GM12801 (cell line): ENCODE results near the gene ZDHHC7.

Experiments
- TF ChIP-seq, protein P1 (sequence below): IDR thresholded peaks from one replicate; pipeline ENCODE4 v1.5.1; 2011; ENCODE audit warnings: control low read depth; ENCODE audit not compliant: insufficient read length; ENCODE audit errors: extremely low read depth

The ZDHHC7 gene

DNA sequence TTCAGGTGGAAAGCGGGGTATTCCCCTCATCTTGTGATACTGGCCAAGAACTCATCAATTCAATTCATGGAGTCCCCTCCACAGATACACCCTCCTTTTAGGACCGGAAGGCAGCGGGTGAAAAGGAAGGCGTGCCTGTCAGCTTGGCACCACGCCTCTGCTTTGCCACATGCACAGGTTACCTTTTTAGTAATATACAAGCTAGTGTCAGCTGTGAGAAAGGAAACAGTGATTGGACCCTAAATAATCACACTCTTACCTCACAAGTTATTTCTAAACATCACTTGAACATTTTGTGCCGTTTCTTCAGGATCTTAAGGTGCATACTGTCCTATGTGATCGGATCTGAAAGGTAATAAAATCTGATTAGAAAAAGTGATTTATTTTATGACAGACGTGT is 15.7 kb downstream of the ZDHHC7 start:
- TF ChIP-seq, protein P1, sequence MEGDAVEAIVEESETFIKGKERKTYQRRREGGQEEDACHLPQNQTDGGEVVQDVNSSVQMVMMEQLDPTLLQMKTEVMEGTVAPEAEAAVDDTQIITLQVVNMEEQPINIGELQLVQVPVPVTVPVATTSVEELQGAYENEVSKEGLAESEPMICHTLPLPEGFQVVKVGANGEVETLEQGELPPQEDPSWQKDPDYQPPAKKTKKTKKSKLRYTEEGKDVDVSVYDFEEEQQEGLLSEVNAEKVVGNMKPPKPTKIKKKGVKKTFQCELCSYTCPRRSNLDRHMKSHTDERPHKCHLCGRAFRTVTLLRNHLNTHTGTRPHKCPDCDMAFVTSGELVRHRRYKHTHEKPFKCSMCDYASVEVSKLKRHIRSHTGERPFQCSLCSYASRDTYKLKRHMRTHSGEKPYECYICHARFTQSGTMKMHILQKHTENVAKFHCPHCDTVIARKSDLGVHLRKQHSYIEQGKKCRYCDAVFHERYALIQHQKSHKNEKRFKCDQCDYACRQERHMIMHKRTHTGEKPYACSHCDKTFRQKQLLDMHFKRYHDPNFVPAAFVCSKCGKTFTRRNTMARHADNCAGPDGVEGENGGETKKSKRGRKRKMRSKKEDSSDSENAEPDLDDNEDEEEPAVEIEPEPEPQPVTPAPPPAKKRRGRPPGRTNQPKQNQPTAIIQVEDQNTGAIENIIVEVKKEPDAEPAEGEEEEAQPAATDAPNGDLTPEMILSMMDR, result no peak

DNA sequence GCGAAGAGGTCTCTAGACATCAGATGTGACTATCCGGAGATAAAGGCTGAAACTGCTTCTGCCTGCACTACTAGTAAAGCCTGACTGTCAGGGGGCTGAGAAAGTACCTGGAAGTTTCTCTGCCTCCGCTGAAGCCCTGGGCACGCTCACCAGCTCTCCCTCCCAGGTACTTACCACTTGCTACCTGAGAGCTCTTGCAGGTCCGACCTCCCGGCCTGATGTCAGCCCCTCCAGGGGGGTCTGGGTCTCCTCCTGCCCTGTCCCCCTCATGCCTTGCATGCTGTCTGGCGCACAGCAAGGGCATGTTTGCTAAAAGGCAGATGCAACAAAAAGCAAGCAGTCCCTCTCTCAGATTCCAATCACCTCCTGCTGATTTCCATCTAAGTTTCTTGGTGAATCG is 17.4 kb downstream of the ZDHHC7 start:
- TF ChIP-seq, protein P1, result no peak

GRCh38 chr16:84992717-84993075 is 18.6 kb downstream of the ZDHHC7 start:
- TF ChIP-seq, protein P1, result no peak

GRCh38 chr16:84990782-84991181 is 20.6 kb downstream of the ZDHHC7 start:
- TF ChIP-seq, protein P1, result no peak

GRCh38 chr16:84989749-84990620 is 21.4 kb downstream of the ZDHHC7 start:
- TF ChIP-seq, protein P1, result no peak

DNA sequence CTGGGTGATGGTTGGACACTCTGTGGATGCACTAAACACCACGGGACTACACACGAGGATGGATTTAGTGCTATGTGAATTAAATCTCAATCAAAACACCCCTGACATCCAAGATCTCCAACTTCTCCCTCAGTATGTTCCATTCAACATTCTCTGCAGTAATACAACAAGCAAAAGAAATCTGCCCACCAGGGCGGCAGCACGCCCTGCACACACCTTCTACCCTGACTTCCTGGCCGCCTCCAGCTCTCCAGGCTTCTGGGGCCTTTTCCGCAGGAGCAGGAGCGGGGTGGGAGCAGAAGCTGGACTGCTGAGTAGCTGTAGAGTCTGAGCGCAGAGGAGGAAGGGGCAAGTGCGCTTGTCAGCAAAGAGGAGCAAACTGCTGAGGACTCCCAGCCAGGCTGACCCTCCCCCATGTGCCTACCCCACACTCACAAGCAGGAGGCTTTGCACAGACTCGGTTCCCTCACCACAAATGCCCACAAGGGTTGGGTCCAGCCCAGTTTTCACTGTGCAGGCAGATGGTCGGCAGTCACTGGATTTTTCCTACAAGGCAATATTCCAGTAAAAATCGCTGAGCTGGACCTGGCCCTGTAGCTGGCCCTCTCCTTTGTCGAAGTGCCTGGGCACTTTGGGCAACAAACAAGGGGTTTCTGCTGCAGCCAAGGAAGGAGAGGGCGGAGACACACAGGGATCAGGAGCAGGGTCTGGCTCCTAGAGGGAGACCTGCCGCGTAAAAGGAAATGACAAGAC is 22.8 kb downstream of the ZDHHC7 start:
- TF ChIP-seq, protein P1, result no peak

DNA sequence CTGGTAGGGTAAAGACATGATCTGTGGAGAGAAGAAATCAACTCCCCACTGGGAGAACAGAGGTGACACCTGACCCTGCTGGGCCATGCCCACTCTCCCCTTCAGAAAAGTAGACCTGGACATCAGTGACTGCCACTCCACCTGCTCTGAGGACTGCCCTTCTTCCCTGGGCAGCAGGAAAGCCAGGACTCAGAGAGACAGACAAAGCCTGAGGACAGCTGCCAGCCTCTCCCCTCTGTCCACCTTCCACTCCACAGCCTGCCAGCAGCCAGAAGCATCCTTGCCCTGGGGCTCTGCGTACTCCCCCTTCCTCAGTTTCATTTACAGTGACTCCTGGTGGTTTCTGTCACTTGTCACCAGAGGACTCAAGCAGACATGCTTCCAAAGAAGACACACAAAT is 24.5 kb downstream of the ZDHHC7 start:
- TF ChIP-seq, protein P1, result no peak
